Upper lobe of right lung (tissue), 1 donor: ENCODE measurements around the gene CMIP. TPM values are rescaled to one million over a fixed set of nuclear protein-coding genes. Genes with fewer than 3 reads are reported as not detected.

Experiments used
- ATAC-seq: fragments of 200-7000 bp; cut with Tn5 transposase; one replicate; pipeline ENCODE4 v1.9.1; 2020; ENCODE audit warnings: mild to moderate bottlenecking, moderate library complexity
- DNase-seq: peaks from one replicate; pipeline ENCODE4 v3.0.0-alpha.2; 2020
- H3K27ac ChIP-seq: fragments of 200-600 bp; one replicate; pipeline ENCODE4 v1.8.0; 2022
- H3K27me3 ChIP-seq: fragments of 200-600 bp; one replicate; pipeline ENCODE4 v1.8.0; 2022; ENCODE audit warnings: mild to moderate bottlenecking
- H3K36me3 ChIP-seq: fragments of 200-600 bp; one replicate; pipeline ENCODE4 v1.8.0; 2022
- H3K4me1 ChIP-seq: fragments of 200-600 bp; one replicate; pipeline ENCODE4 v1.8.0; 2022
- H3K4me3 ChIP-seq: fragments of 200-600 bp; one replicate; pipeline ENCODE4 v1.8.0; 2022; ENCODE audit warnings: mild to moderate bottlenecking
- H3K9me3 ChIP-seq: fragments of 200-600 bp; one replicate; pipeline ENCODE4 v1.8.0; 2022
- CTCF ChIP-seq: fragments of 200-600 bp; IDR thresholded peaks from one replicate; pipeline ENCODE4 v1.8.0; 2022; ENCODE audit warnings: antibody characterized with exemption
- intact Hi-C: fragments of 100-400 bp; cut with DNase I; formaldehyde crosslinking; loops from one replicate; pipeline ENCODE4 v1.11.0; 2022
- total RNA-seq: library from RNA; stranded (reverse); fragmentation: NEBNext Ultra II Directional; extraction: Animal tissue kit (Norgen Biotek cat#: 25700); gene quantifications from one replicate; pipeline ENCODE4 v1.2.1, GENCODE V29; 2021
- donor health status: DM: no; HTN: yes; CAD: no; lungs with severe emphysema.

CMIP gene
- total RNA-seq, 1 donor from 2014 or later = 73.8 TPM

- Histone ChIP-seq H3K27me3 (no peaks in the 10 kb centered on the region), H3K4me3 (no peak overlapping the region), H3K27ac (peak overlapping the region; percentile 60), H3K4me1 (peaks cover 38% of the 10 kb centered on the region), H3K9me3 (no peaks in the 10 kb centered on the region), H3K36me3 (peaks cover 17% of the 10 kb centered on the region)
- no peak for TF ChIP-seq CTCF
- peak; percentile 81 for DNase-seq
- intact Hi-C loops = no loop called here
- peak; percentile 62 for ATAC-seq
Measured at GRCh38 chr16:81616321-81617020, 171.9 kb downstream of the CMIP start.

GRCh38 chr16:81617021-81617346 is 172.4 kb downstream of the CMIP start:
- TF ChIP-seq CTCF = no peak
- Histone ChIP-seq H3K27me3 (no peaks in the 10 kb centered on the region), H3K4me1 (peaks cover 38% of the 10 kb centered on the region), H3K27ac (peak overlapping the region; percentile 60), H3K4me3 (no peak overlapping the region), H3K36me3 (peaks cover 22% of the 10 kb centered on the region), H3K9me3 (no peaks in the 10 kb centered on the region)
- intact Hi-C loops = no loop called here
- ATAC-seq (no peak), DNase-seq (no peak)

- Histone ChIP-seq H3K27ac (no peak overlapping the region), H3K4me3 (no peak overlapping the region), H3K27me3 (no peaks in the 10 kb centered on the region), H3K4me1 (peaks cover 30% of the 10 kb centered on the region), H3K9me3 (no peaks in the 10 kb centered on the region), H3K36me3 (peaks cover 29% of the 10 kb centered on the region)
- DNase-seq (no peak), ATAC-seq (no peak)
- no peak for TF ChIP-seq CTCF
- intact Hi-C loops = no loop called here
Measured at GRCh38 chr16:81618187-81618586, 173.6 kb downstream of the CMIP start.

GRCh38 chr16:81618661-81619060 is 174.1 kb downstream of the CMIP start:
- DNase-seq = no peak
- Histone ChIP-seq H3K36me3 (peaks cover 29% of the 10 kb centered on the region), H3K27ac (no peak overlapping the region), H3K27me3 (no peaks in the 10 kb centered on the region), H3K4me1 (peaks cover 27% of the 10 kb centered on the region), H3K9me3 (no peaks in the 10 kb centered on the region), H3K4me3 (no peak overlapping the region)
- TF ChIP-seq CTCF = no peak
- intact Hi-C loops = no loop called here
- ATAC-seq = no peak

- Histone ChIP-seq H3K4me1 (peaks cover 21% of the 10 kb centered on the region), H3K9me3 (no peaks in the 10 kb centered on the region), H3K27me3 (no peaks in the 10 kb centered on the region), H3K4me3 (no peak overlapping the region), H3K36me3 (peaks cover 29% of the 10 kb centered on the region), H3K27ac (no peak overlapping the region)
- no peak for DNase-seq
- ATAC-seq = no peak
- intact Hi-C loops = no loop called here
- TF ChIP-seq CTCF = no peak
Measured at GRCh38 chr16:81620029-81620428, 175.4 kb downstream of the CMIP start.

GRCh38 chr16:81620796-81621195 is 176.2 kb downstream of the CMIP start:
- H3K27ac ChIP-seq = no peak overlapping the region
- TF ChIP-seq CTCF = no peak
- ATAC-seq = no peak
- no peak for DNase-seq
- H3K4me3 ChIP-seq = no peak overlapping the region
- H3K9me3 ChIP-seq = no peaks in the 10 kb centered on the region
- H3K4me1 ChIP-seq = peaks cover 29% of the 10 kb centered on the region
- no peaks in the 10 kb centered on the region for H3K27me3 ChIP-seq
- H3K36me3 ChIP-seq = peaks cover 29% of the 10 kb centered on the region
- intact Hi-C loops = no loop called here
